HG03442 (cell line): ENCODE data around the gene GRIK4.

Experiments
- ATAC-seq: cut with Tn5 transposase; IDR thresholded peaks from one replicate; pipeline ENCODE4 v1.9.1; 2021; ENCODE audit warnings: mild to moderate bottlenecking, moderate library complexity; ENCODE audit not compliant: unreplicated experiment

Gene GRIK4

GRCh38 chr11:120793806-120794479, 282.4 kb downstream of the GRIK4 start:
- ATAC-seq: no peak

DNA sequence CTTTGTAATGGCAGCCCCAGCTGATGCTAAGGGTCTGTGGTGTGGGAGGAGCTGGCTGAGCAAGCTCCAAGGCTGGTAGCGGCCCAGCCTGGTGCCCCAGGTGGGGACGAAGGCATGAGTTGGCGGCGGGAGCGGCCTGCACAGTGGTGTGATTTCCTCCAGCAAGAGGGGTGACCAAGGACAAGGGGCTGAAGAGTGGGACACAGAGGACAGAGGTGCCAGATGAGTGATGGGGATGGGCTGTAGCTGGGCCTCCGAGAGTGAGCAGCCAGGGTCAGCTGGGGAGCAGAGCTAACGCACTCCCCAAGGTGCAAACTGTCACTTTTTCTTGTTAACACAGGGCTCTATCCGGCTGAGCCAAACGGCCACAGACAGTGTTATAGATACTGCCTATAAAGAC, 283.2 kb downstream of the GRIK4 start:
- no peak for ATAC-seq

DNA sequence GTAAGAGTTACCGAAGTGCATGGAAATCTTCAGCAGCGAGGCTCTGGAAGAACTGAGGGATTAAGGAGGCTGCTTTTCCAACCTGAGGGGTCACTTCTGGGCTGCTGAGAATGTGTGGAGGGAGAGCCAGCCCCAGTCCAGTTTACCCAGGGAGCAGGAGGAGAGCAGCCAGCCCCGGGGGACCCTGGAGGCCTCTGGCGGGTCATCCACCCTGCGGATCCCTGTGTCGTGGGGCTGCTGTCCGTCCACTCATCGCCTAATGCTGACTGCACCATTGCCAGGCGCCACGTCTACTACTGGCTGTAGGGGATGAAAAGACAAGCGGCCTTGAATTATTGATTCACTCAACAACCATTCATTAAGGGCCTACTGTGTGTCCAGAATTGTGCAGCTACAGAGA, 283.6 kb downstream of the GRIK4 start:
- no peak for ATAC-seq

DNA sequence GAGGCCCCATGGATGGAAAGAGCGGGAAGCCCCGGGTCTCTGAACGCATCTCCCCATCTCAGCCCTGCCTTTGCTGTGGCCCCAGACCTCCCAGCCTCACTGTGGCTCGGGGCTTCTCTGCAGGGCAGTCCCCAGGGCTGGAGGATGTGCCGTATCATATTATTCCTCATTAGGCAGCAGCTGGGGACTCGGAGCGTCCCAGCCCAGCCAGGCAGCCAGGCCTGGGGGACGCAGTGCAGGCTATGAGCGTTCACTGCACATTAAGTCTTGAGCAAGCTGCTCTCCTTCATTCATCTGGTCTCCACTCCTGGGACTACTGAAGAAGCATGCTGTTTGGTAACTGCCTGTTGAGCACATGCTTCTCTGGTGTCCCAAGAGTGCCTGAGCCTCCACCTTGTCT, 285.6 kb downstream of the GRIK4 start:
- ATAC-seq: no peak

- no peak for ATAC-seq
Observed at GRCh38 chr11:120798854-120799253, 287.3 kb downstream of the GRIK4 start.

DNA sequence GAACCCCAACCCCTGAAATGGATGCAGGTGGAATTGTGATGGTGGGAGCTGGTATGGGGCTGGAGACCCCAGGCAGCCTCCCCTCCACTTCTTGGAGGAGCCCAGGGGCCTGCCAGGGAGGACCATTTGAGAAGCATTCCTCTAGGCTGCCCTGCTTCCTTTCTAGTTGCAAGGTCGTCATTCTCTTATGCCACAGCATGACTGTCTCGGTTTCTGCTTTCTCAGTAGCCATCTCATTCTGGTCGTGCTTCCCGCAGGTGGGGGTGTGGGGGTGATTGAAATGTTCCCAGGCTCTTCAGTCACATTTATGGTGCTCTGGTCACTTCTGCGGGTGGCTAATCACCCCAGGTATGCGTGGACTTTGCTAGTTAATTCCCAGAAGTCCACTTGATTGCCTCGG, 288.7 kb downstream of the GRIK4 start:
- ATAC-seq: no peak

- ATAC-seq: no peak
Observed at GRCh38 chr11:120801801-120802689, 290.5 kb downstream of the GRIK4 start.

GRCh38 chr11:120805960-120806555, 294.5 kb downstream of the GRIK4 start:
- ATAC-seq: no peak

- no peak for ATAC-seq
Observed at GRCh38 chr11:120807414-120808150, 296.0 kb downstream of the GRIK4 start.

DNA sequence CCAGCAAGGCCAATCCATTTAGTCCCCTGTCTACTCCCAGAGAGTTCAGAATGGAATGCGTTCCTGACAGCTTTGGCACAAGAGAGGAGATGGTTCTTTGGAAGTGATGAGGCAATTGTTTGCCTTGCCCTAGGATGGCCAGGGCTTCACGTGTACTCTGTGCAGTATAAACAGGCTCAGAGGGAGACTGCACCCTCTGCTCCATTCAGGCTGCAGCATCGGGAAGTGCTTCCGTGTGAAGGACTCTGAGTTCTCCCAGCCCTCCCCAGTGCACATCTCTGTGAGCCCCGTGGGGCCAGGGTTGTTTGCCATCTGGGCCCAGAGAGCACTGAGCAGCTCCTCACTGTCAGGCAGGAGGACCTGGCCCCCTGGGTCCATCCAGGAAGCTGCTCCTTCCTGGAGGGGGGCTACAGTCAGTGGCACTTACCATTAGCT, 297.1 kb downstream of the GRIK4 start:
- ATAC-seq: no peak

- no peak for ATAC-seq
Observed at GRCh38 chr11:120810251-120810650, 298.7 kb downstream of the GRIK4 start.

DNA sequence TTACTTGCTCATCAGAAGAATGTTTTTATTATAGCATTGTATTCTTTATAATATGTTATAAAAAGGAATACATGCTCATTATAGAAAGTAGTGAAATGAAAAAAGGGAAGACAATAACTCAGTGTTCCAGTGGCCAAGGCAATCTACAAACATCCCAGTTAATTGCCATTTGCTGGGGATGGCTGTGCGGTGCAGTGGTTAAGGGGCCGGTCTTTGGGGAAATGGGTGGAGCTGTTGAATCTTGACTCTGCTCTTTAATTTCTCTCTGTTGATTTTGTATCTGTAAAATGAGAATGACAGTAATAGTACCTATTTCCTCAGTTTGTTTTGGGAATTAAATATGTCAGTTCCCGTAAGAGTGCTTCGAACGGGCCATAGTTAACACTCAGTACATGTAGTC, 299.7 kb downstream of the GRIK4 start:
- no peak for ATAC-seq

GRCh38 chr11:120811731-120812130, 300.2 kb downstream of the GRIK4 start:
- no peak for ATAC-seq

- no peak for ATAC-seq
Observed at GRCh38 chr11:120814531-120815318, 303.2 kb downstream of the GRIK4 start.

DNA sequence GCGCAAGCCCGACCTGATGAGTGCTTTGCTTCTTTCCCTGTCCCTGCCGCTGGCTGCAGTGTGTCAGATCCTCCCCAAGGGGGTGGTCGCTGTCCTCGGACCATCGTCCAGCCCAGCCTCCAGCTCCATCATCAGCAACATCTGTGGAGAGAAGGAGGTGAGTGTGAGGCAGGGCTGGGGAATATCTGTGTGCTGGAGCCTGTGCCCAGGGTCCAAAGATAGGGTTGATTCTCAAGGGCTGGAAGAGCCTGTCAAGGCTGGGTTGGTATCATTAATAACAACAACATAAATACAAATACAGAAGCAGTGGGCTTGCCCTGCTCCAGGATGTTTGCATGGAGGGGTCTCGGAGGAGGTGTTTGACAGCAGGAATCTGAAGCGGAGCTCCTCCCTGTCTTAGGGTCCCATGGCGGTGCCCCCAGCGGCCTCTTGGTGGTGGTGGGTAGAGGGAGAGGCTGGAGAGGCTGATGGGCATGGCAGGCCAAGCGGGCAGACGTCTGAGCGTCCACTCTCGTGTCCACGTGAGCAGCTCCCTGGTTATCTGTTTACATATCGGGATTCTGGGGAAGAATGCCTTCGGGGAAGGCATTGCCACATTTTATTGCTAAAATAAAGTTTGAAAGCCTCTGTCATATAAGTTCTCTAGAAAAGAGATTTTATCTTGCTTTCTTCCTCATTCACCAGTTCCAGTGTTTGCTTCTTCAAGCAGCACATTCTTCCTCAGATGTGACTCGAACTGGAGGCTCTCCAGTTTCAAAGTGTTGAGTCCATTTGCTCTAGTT, 304.0 kb downstream of the GRIK4 start:
- ATAC-seq: no peak

DNA sequence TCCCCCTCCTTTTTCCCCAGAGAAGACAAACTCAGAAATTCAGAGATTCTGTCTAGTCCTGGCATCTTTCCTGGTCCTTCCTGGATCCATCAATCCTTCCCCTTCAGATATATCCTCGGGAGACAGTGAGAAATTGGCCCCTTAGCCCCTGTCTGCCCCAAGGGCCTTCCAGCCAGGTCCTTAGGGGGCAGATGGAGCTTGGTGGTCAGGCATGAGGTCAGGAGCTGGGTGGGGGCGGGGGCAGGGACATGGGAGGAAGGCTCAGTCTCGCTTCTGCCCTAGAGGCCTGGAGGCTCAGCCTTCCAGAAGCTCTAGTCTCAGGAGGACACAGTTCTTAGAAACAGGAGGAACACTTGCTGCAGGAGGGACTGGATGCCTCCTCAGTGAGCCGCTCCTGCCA, 304.6 kb downstream of the GRIK4 start:
- no peak for ATAC-seq

DNA sequence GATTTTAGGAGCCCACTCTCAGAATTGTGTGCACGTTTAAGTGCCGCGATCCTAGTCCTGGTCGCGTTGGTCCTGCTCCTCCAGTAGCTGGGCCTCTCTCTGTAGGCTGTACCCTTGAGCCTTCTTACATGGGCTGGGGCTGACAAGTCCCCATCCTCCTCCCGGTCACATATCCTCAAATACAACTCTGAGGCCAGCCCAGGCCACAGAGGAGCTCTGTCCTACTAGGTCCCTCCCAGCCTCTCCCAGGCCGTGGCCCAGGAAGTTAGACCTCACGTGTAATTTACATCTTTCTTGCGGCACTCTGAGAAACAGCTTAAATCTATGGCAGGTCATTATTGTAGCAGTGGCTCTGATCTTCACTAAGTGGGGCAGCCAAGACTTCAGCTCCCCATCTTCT, 305.2 kb downstream of the GRIK4 start:
- ATAC-seq: no peak

GRCh38 chr11:120817158-120817557, 305.6 kb downstream of the GRIK4 start:
- no peak for ATAC-seq

GRCh38 chr11:120818097-120818496, 306.5 kb downstream of the GRIK4 start:
- ATAC-seq: no peak

DNA sequence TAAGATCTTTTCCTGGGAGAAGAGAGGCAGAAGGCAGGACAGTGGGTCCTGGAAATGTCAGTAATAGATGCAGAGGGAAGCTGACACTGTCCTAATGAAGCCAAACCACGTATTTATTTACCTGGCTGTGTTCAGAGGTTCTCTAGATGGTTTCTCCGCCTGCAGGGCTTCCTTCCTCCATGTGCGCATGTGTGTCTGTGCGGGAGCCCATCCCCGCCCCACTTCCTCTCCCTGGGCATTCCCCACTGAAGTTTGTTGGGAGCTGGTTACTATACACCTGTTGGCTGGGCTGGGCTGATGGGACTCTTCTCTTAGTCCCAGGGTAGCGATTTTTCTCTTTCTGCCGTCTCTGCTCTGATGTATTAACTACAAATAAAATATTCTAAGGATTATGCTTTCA, 307.5 kb downstream of the GRIK4 start:
- ATAC-seq: no peak
